Sigmoid colon (tissue), 3 donors: ENCODE results near the gene CIZ1.

Source experiments
- POLR2A ChIP-seq, 2 donors: fragments of 450-650 bp; IDR thresholded peaks; one replicate each; pipeline ENCODE4 v1.6.1; 2016; ENCODE audit warnings: antibody characterized with exemption in 2 of 2, mild to moderate bottlenecking in 2 of 2, moderate library complexity in 2 of 2
- TF ChIP-seq, protein P1 (sequence below), 4 experiments: fragments of 450-650 bp in 3 of 4; fragments of 200-600 bp in 1 of 4; IDR thresholded peaks; one replicate each; pipeline ENCODE4 v1.5.1; 2016 to 2019; ENCODE audit warnings: antibody characterized with exemption in 4 of 4, mild to moderate bottlenecking in 3 of 4, moderate library complexity in 2 of 4

DNA sequence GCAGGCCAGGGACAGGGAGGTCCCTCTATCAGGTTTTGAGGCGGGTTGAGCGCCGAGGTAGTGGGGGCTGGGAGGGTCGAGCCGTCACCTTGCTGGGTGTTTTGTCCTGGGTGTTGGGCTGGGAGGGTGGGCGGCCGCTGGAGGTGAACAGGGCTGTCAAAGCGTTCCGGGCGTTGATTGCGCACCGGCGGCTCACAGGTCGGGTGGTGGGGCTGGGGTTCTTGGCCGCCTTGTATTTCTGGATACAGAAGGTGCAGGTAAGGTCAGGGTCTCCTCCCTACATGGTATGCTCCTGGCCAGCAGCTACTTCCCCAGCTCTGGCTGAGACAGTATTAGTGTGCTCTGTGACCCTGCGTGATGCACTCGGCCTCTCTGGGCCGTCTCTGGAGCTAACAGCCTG, 25.2 kb downstream of the CIZ1 start:
- TF ChIP-seq, protein P1, sequence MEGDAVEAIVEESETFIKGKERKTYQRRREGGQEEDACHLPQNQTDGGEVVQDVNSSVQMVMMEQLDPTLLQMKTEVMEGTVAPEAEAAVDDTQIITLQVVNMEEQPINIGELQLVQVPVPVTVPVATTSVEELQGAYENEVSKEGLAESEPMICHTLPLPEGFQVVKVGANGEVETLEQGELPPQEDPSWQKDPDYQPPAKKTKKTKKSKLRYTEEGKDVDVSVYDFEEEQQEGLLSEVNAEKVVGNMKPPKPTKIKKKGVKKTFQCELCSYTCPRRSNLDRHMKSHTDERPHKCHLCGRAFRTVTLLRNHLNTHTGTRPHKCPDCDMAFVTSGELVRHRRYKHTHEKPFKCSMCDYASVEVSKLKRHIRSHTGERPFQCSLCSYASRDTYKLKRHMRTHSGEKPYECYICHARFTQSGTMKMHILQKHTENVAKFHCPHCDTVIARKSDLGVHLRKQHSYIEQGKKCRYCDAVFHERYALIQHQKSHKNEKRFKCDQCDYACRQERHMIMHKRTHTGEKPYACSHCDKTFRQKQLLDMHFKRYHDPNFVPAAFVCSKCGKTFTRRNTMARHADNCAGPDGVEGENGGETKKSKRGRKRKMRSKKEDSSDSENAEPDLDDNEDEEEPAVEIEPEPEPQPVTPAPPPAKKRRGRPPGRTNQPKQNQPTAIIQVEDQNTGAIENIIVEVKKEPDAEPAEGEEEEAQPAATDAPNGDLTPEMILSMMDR (IDR thresholded peaks at IDR 0.05) = no peak
- TF ChIP-seq POLR2A (IDR thresholded peaks at IDR 0.05) = no peak
